ENCODE measurements around the gene NRXN3. TPM values are rescaled to one million over a fixed set of nuclear protein-coding genes. Genes with fewer than 3 reads are reported as not detected.

Gene NRXN3
- total RNA-seq, 4 donors from 2014 or later = 0.56 to 1.6 (median 1.1) TPM

DNA sequence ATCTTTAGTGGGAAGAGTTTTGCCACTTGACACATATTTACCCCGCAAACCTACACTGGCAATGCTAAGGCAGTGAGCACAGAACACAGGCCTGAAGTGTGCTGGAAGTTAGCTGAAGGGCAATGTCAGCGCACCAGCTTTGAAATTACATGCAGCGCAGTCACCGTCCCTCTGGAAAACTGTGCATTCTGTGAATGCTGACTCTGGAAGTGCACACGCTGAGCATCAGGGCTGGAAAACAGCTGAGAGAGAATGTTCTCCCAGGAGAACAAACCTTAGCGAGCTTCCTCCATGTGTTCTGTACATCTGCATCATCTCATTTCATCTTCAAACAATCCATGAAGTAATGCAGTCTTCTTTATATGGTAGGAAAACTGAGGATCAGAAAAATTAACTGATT, 448.2 kb downstream of the NRXN3 start:
- H3K4me1 ChIP-seq = peaks cover 0 to 5% of the 10 kb centered on the region in 2 donors
- H3K27ac ChIP-seq = no peak overlapping the region
- TF ChIP-seq CTCF (IDR thresholded peaks at IDR 0.05) = no peak
- no peak for TF ChIP-seq POLR2A (IDR thresholded peaks at IDR 0.05)
- no peaks in the 10 kb centered on the region for H3K27me3 ChIP-seq
- DNase-seq = no peak
- no peak overlapping the region for H3K4me3 ChIP-seq (replicated peaks in 1 of 3)
- no peaks in the 10 kb centered on the region for H3K9me3 ChIP-seq
- intact Hi-C loops (cut with DNase I) = no loop called here
- H3K36me3 ChIP-seq = no peaks in the 10 kb centered on the region
- WGBS, 2 donors = 79 to 81% methylated on average over 6 of the region's 6 CpGs

- no peaks in the 10 kb centered on the region for H3K9me3 ChIP-seq
- no peaks in the 10 kb centered on the region for H3K27me3 ChIP-seq
These were observed 456.9 kb downstream of the NRXN3 start for GRCh38 chr14:78627114-78627513.

DNA sequence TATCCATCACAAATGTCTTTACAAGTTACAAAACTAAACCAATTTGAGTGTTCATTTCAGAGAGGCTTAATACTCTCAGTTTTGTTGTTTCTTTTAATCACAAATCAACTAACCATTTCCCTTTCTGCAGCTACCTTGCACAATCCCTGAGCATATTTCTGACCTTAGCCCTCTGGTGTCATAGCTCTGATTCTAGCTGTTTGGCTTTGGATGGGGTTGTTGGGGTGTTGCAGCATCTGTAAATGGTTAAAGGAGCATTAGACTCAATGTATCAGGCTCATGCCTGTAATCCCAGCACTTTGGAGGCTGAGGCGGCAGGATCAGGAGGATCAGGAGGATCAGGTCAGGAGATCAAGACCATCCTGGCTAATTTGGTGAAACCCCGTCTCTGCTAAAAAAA, 461.4 kb downstream of the NRXN3 start:
- Histone ChIP-seq H3K4me3 (replicated peaks in 1 of 3) (no peak overlapping the region), H3K4me1 (no peaks in the 10 kb centered on the region), H3K9me3 (no peaks in the 10 kb centered on the region), H3K27me3 (no peaks in the 10 kb centered on the region), H3K36me3 (no peaks in the 10 kb centered on the region), H3K27ac (no peak overlapping the region)
- intact Hi-C loops (cut with DNase I) = no loop called here
- TF ChIP-seq CTCF (IDR thresholded peaks at IDR 0.05) (no peak), POLR2A (IDR thresholded peaks at IDR 0.05) (no peak)
- DNase-seq = no peak
- 94 to 100% methylated on average over 2 of the region's 2 CpGs for WGBS, 2 donors

More at GRCh38 chr14:78627114-78627513, 456.9 kb downstream of the NRXN3 start:
- H3K27ac ChIP-seq = no peak overlapping the region
- H3K4me1 ChIP-seq = no peaks in the 10 kb centered on the region
- H3K36me3 ChIP-seq = no peaks in the 10 kb centered on the region
- no peak for TF ChIP-seq CTCF (IDR thresholded peaks at IDR 0.05)
- TF ChIP-seq POLR2A (IDR thresholded peaks at IDR 0.05) = no peak
- DNase-seq = no peak
- no peak overlapping the region for H3K4me3 ChIP-seq (replicated peaks in 1 of 3)
- intact Hi-C loops (cut with DNase I) = no loop called here

DNA sequence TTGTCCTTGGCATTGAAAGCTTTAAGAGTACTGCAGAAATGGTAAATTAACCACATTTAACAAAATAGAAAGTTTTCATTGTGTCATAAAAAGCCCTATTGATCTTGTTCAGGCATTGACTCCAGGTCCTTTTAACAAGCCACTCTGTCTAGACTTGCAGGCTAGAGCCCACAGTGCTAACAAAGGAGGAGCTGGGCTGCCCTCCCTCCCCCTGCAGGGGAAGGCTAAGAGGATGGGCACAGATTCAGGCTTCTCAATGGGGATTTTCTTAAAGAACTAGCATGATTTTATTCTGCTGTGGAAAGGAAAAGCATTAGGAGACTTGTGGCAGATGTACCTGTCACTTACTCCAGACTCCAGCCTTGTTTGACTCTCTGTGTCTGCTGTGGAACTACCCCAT, 463.6 kb downstream of the NRXN3 start:
- Histone ChIP-seq H3K36me3 (no peaks in the 10 kb centered on the region), H3K4me3 (replicated peaks in 1 of 3) (no peak overlapping the region), H3K27ac (no peak overlapping the region), H3K4me1 (no peaks in the 10 kb centered on the region), H3K27me3 (no peaks in the 10 kb centered on the region), H3K9me3 (no peaks in the 10 kb centered on the region)
- TF ChIP-seq POLR2A (IDR thresholded peaks at IDR 0.05) = no peak
- no peak for TF ChIP-seq CTCF (IDR thresholded peaks at IDR 0.05)
- intact Hi-C loops (cut with DNase I) = no loop called here
- DNase-seq = no peak

GRCh38 chr14:78637489-78637888, 467.3 kb downstream of the NRXN3 start:
- 74% methylated on average over 2 of the region's 2 CpGs for WGBS, 2 donors
- no peak overlapping the region for H3K27ac ChIP-seq
- no peaks in the 10 kb centered on the region for H3K36me3 ChIP-seq
- H3K4me1 ChIP-seq = no peaks in the 10 kb centered on the region
- intact Hi-C loops (cut with DNase I) = no loop called here
- H3K9me3 ChIP-seq = no peaks in the 10 kb centered on the region
- H3K27me3 ChIP-seq = no peaks in the 10 kb centered on the region
- no peak for DNase-seq
- no peak overlapping the region for H3K4me3 ChIP-seq (replicated peaks in 1 of 3)
- TF ChIP-seq CTCF (IDR thresholded peaks at IDR 0.05) (no peak), POLR2A (IDR thresholded peaks at IDR 0.05) (no peak)
